Loucy (cell line): ENCODE measurements around the gene ROBO4.

Source experiments
- EZH2phosphoT487 ChIP-seq: fragments of 200-600 bp; IDR thresholded peaks from 2 replicates; pipeline ENCODE4 v1.6.1; 2018; ENCODE audit warnings: antibody characterized with exemption, mild to moderate bottlenecking, moderate library complexity, borderline replicate concordance
- TF ChIP-seq, protein P1 (sequence below): fragments of 200-600 bp; sonication (generic); conservative IDR thresholded peaks from 2 replicates; pipeline ENCODE4 v1.5.1; 2014; ENCODE audit warnings: mild to moderate bottlenecking, antibody characterized with exemption, low read length

DNA sequence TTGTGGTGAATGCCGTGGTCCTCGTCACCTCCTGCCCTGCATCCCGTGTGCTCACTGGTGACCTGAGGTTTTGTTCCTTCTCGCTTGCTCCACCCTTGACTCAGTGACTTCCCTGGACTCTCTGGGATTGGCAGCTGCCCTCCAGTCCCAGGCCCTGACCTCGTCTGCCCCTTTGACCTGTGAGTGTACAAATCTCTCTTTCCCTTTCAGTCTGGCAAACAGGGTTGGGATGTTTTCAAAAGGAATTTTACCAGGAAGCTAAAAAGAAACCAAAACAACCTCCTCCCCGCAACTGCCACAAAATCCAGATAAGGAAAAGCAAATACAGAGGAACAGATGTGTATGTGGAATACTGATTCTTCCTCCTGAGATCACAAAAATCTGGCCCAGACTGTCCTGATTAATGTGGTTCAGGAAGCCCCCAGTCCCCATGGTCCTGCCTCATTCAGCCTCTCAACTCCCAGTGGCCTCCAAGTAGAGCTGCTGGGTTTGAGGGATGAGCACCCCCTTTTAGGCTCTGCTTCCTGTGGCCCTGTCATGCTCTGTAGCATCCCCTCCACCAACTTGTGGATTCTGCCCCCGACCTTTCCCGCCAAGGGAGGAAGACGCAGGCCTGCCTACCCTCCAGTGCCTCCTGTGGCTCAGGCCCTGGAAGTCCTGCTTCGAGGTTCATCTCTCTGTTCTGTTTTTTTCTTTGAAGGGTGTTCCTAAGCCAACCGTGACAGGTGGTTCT, 15.2 kb downstream of the ROBO4 start:
- TF ChIP-seq, protein P1, sequence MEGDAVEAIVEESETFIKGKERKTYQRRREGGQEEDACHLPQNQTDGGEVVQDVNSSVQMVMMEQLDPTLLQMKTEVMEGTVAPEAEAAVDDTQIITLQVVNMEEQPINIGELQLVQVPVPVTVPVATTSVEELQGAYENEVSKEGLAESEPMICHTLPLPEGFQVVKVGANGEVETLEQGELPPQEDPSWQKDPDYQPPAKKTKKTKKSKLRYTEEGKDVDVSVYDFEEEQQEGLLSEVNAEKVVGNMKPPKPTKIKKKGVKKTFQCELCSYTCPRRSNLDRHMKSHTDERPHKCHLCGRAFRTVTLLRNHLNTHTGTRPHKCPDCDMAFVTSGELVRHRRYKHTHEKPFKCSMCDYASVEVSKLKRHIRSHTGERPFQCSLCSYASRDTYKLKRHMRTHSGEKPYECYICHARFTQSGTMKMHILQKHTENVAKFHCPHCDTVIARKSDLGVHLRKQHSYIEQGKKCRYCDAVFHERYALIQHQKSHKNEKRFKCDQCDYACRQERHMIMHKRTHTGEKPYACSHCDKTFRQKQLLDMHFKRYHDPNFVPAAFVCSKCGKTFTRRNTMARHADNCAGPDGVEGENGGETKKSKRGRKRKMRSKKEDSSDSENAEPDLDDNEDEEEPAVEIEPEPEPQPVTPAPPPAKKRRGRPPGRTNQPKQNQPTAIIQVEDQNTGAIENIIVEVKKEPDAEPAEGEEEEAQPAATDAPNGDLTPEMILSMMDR = no peak
- no peak for TF ChIP-seq EZH2phosphoT487
